GM23338 (cell line): ENCODE data around the gene PLEKHJ1. TPM values are rescaled to one million over a fixed set of nuclear protein-coding genes. Genes with fewer than 3 reads are reported as not detected.

ENCODE experiments used
- ATAC-seq: fragments of 200-7000 bp; cut with Tn5 transposase; 3 replicates; pipeline ENCODE4 v1.9.1; 2020
- DNase-seq: peaks from one replicate; pipeline ENCODE4 v3.0.0-alpha.2; 2015; ENCODE audit warnings: low spot score
- H2AFZ ChIP-seq: fragments of 200-600 bp; sonication (generic); 2 replicates; pipeline ENCODE4 v1.8.0; 2016; ENCODE audit warnings: antibody characterized with exemption, mild to moderate bottlenecking, moderate library complexity
- H3F3A ChIP-seq: fragments of 200-600 bp; sonication (generic); replicated peaks from 2 replicates; pipeline ENCODE4 v1.8.0; 2017; ENCODE audit warnings: antibody characterized with exemption, mixed run types, low read depth
- H3K27ac ChIP-seq: fragments of 200-600 bp; sonication (generic); 2 replicates; pipeline ENCODE4 v1.6.1; 2016; ENCODE audit warnings: low read depth
- H3K27me3 ChIP-seq: fragments of 200-600 bp; sonication (generic); 2 replicates; pipeline ENCODE4 v1.8.0; 2016; ENCODE audit warnings: mild to moderate bottlenecking, mixed run types, moderate library complexity; ENCODE audit not compliant: insufficient read depth
- H3K36me3 ChIP-seq: fragments of 200-600 bp; sonication (generic); 2 replicates; pipeline ENCODE4 v1.8.0; 2016; ENCODE audit warnings: mild to moderate bottlenecking; ENCODE audit not compliant: insufficient read depth
- H3K4me1 ChIP-seq: fragments of 200-600 bp; sonication (generic); 2 replicates; pipeline ENCODE4 v1.8.0; 2016; ENCODE audit warnings: mild to moderate bottlenecking, moderate library complexity; ENCODE audit not compliant: insufficient read depth
- H3K4me2 ChIP-seq: fragments of 200-600 bp; sonication (generic); 2 replicates; pipeline ENCODE4 v1.7.1; 2017; ENCODE audit warnings: mixed run types
- H3K4me3 ChIP-seq: fragments of 200-600 bp; sonication (generic); 2 replicates; pipeline ENCODE4 v1.6.1; 2016; ENCODE audit warnings: mixed run types
- H3K79me2 ChIP-seq: fragments of 200-600 bp; sonication (generic); replicated peaks from 2 replicates; pipeline ENCODE4 v1.8.0; 2017; ENCODE audit warnings: mild to moderate bottlenecking; ENCODE audit not compliant: insufficient read depth
- H3K9me2 ChIP-seq: fragments of 200-600 bp; sonication (generic); 2 replicates; pipeline ENCODE4 v1.8.0; 2017; ENCODE audit not compliant: insufficient read depth
- H4K20me1 ChIP-seq: fragments of 200-600 bp; sonication (generic); replicated peaks from 2 replicates; pipeline ENCODE4 v1.8.0; 2017; ENCODE audit warnings: mild to moderate bottlenecking; ENCODE audit not compliant: insufficient read depth
- H3K27ac Mint-ChIP-seq: 2 replicates; pipeline ENCODE4 v1.8.0; 2020; ENCODE audit warnings: inconsistent platforms, mild to moderate bottlenecking, moderate library complexity, mixed read lengths
- H3K27me3 Mint-ChIP-seq: 3 replicates; pipeline ENCODE4 v1.8.0; 2022; ENCODE audit warnings: low read depth, mild to moderate bottlenecking, moderate library complexity, mixed read lengths, inconsistent platforms; ENCODE audit not compliant: insufficient read depth, poor library complexity
- H3K36me3 Mint-ChIP-seq: 3 replicates; pipeline ENCODE4 v1.8.0; 2021; ENCODE audit warnings: low read depth, mild to moderate bottlenecking, inconsistent platforms, moderate library complexity, mixed read lengths
- H3K4me1 Mint-ChIP-seq: 3 replicates; pipeline ENCODE4 v1.8.0; 2020; ENCODE audit warnings: mild to moderate bottlenecking, inconsistent platforms, mixed read lengths
- H3K4me3 Mint-ChIP-seq: 3 replicates; pipeline ENCODE4 v1.8.0; 2021; ENCODE audit warnings: moderate library complexity, mild to moderate bottlenecking, inconsistent platforms, mixed read lengths
- H3K9me3 Mint-ChIP-seq: 3 replicates; pipeline ENCODE4 v1.8.0; 2020; ENCODE audit warnings: moderate library complexity, mild to moderate bottlenecking, inconsistent platforms, mixed read lengths
- JUNB ChIP-seq: IDR thresholded peaks from one replicate; pipeline ENCODE4 v1.6.1; 2016; ENCODE audit warnings: antibody characterized with exemption; ENCODE audit not compliant: unreplicated experiment
- NANOG ChIP-seq: IDR thresholded peaks from 2 replicates; pipeline ENCODE4 v1.6.1; 2016; ENCODE audit warnings: antibody characterized with exemption, borderline replicate concordance
- STAT1 ChIP-seq: IDR thresholded peaks from one replicate; pipeline ENCODE4 v1.6.1; 2016; ENCODE audit warnings: antibody characterized with exemption; ENCODE audit not compliant: unreplicated experiment
- ZNF462 ChIP-seq: fragments of 250-450 bp; sonication (Bioruptor Pico); IDR thresholded peaks from 2 replicates; pipeline ENCODE4 v1.5.0; 2020; ENCODE audit warnings: mild to moderate bottlenecking, moderate library complexity
- polyA plus RNA-seq: library from polyadenylated mRNA; unstranded; fragments of >200 nt; fragmentation: Nextera tagmentation; extraction: Ambion mirVana; gene quantifications from 2 replicates; pipeline ENCODE4 v1.2.1, GENCODE V29; 2016
- total RNA-seq: library from RNA; depleted of rRNA; stranded (reverse); fragments of >200 nt; shearing (Covaris generic); gene quantifications from 2 replicates; pipeline ENCODE4 v1.2.3, GENCODE V29; 2014

Gene PLEKHJ1
- total and polyA plus RNA-seq, 2 experiments from 2014 or later = 146 to 210 TPM

- Histone ChIP-seq H3F3A (peaks cover 4% of the 10 kb centered on the region; the same call in 1 of the 2 replicates), H3K27me3 (peaks cover 21% of the 10 kb centered on the region), H3K79me2 (no peaks in the 10 kb centered on the region), H3K4me3 (no peak overlapping the region), H3K27ac (no peak overlapping the region), H3K4me2 (no peak overlapping the region), H3K36me3 (no peaks in the 10 kb centered on the region), H3K4me1 (peaks cover 5% of the 10 kb centered on the region; the same call in 1 of the 2 replicates), H4K20me1 (no peaks in the 10 kb centered on the region; the same call in 1 of the 2 replicates), H2AFZ (no peak overlapping the region), H3K9me2 (no peaks in the 10 kb centered on the region)
- no peaks in the 10 kb centered on the region for H3K9me3 Mint-ChIP-seq
- no peak overlapping the region for H3K4me3 Mint-ChIP-seq
- TF ChIP-seq JUNB (no peak), ZNF462 (no peak)
- ATAC-seq (no peak), DNase-seq (no peak)
- peaks cover 35% of the 10 kb centered on the region for H3K27me3 Mint-ChIP-seq
- peaks cover 17% of the 10 kb centered on the region for H3K36me3 Mint-ChIP-seq
- H3K27ac Mint-ChIP-seq = no peak overlapping the region
- H3K4me1 Mint-ChIP-seq = peaks cover 3% of the 10 kb centered on the region; the same call in 2 of the 3 replicates
Observed at GRCh38 chr19:2250766-2251105, 14.6 kb upstream of the PLEKHJ1 start.

- peaks cover 20% of the 10 kb centered on the region for H3K36me3 Mint-ChIP-seq
- ATAC-seq = peak; percentile 4
- TF ChIP-seq STAT1 (no peak), ZNF462 (no peak), NANOG (no peak)
Observed at GRCh38 chr19:2249880-2250765, 14.0 kb upstream of the PLEKHJ1 start.

More at GRCh38 chr19:2249880-2250765, 14.0 kb upstream of the PLEKHJ1 start:
- H3K36me3 ChIP-seq = peaks cover 2% of the 10 kb centered on the region; the same call in 1 of the 2 replicates
- H3K27ac Mint-ChIP-seq = no peak overlapping the region
- peaks cover 5% of the 10 kb centered on the region; the same call in 1 of the 2 replicates for H3K4me1 ChIP-seq
- peaks cover 33% of the 10 kb centered on the region for H3K27me3 Mint-ChIP-seq
- H3K4me3 Mint-ChIP-seq = no peak overlapping the region
- no peak overlapping the region for H3K27ac ChIP-seq
- H3K4me2 ChIP-seq = no peak overlapping the region
- no peak overlapping the region for H3K4me3 ChIP-seq
- DNase-seq = peak; percentile 41
- H3K9me3 Mint-ChIP-seq = no peaks in the 10 kb centered on the region
- H4K20me1 ChIP-seq = no peaks in the 10 kb centered on the region; the same call in 1 of the 2 replicates
- peaks cover 21% of the 10 kb centered on the region for H3K27me3 ChIP-seq
- H3K9me2 ChIP-seq = no peaks in the 10 kb centered on the region
- H3K79me2 ChIP-seq = no peaks in the 10 kb centered on the region
- H2AFZ ChIP-seq = no peak overlapping the region
- peaks cover 4% of the 10 kb centered on the region; the same call in 1 of the 2 replicates for H3F3A ChIP-seq
- H3K4me1 Mint-ChIP-seq = peaks cover 3% of the 10 kb centered on the region; the same call in 2 of the 3 replicates
